ENCODE measurements around the gene PPP1R15B. TPM values are rescaled to one million over a fixed set of nuclear protein-coding genes. Genes with fewer than 3 reads are reported as not detected.

The PPP1R15B gene
- total and polyA plus RNA-seq, 3 donors from 2014 or later, result 22.5 to 42.0 (median 40.1) TPM

- H3K27ac ChIP-seq, result peak overlapping the region; percentile 98 to 99
- intact Hi-C loops (cut with DNase I; ENCODE audit: low total_unique reads), result no loop called here
- no peaks in the 10 kb centered on the region for H3K36me3 ChIP-seq (ENCODE audit: low read depth, missing control alignments)
- peak overlapping the region; percentile 77 to 92 for H3K4me3 ChIP-seq
- no peak for DNase-seq
- H3K27me3 ChIP-seq, result no peaks in the 10 kb centered on the region
- no peaks in the 10 kb centered on the region for H3K9me3 ChIP-seq
- H3K4me1 ChIP-seq, result no peaks in the 10 kb centered on the region
- WGBS, 2 donors, result 1% methylated on average over 8 to 10 of the region's 10 CpGs
- TF ChIP-seq POLR2A (IDR thresholded peaks at IDR 0.05) (no peak), CTCF (IDR thresholded peaks at IDR 0.05) (no peak)
Observed at GRCh38 chr1:204409836-204410687, 1.6 kb downstream of the PPP1R15B start.

- no peaks in the 10 kb centered on the region for H3K27me3 ChIP-seq
- WGBS, 2 donors, result 0% methylated on average over 3 of the region's 3 CpGs
- no peaks in the 10 kb centered on the region for H3K9me3 ChIP-seq
- DNase-seq, result no peak
- H3K36me3 ChIP-seq (ENCODE audit: low read depth, missing control alignments), result no peaks in the 10 kb centered on the region
- intact Hi-C loops (cut with DNase I; ENCODE audit: low total_unique reads), result no loop called here
- peak overlapping the region; percentile 40 to 99 for H3K27ac ChIP-seq
- no peaks in the 10 kb centered on the region for H3K4me1 ChIP-seq
- no peak for TF ChIP-seq CTCF (IDR thresholded peaks at IDR 0.05)
- TF ChIP-seq POLR2A (IDR thresholded peaks at IDR 0.05), result no peak
- peak overlapping the region; percentile 77 to 92 for H3K4me3 ChIP-seq
Observed at GRCh38 chr1:204409123-204409522, 2.5 kb downstream of the PPP1R15B start.

- no peak for TF ChIP-seq CTCF (IDR thresholded peaks at IDR 0.05)
- no peak for TF ChIP-seq POLR2A (IDR thresholded peaks at IDR 0.05)
- Histone ChIP-seq H3K27ac (peak overlapping the region in 1 of 2 donors; percentile 99), H3K4me1 (no peaks in the 10 kb centered on the region), H3K4me3 (peak overlapping the region; percentile 77 to 92), H3K27me3 (no peaks in the 10 kb centered on the region), H3K36me3 (ENCODE audit: low read depth, missing control alignments) (no peaks in the 10 kb centered on the region), H3K9me3 (no peaks in the 10 kb centered on the region)
- no peak for DNase-seq
- intact Hi-C loops (cut with DNase I; ENCODE audit: low total_unique reads), result no loop called here
- 0 to 5% methylated on average over 1 of the region's 1 CpG for WGBS, 2 donors
Observed at GRCh38 chr1:204408602-204409001, 3.0 kb downstream of the PPP1R15B start.

- WGBS, 2 donors, result 4 to 8% methylated on average over 2 of the region's 2 CpGs
- Histone ChIP-seq H3K9me3 (no peaks in the 10 kb centered on the region), H3K4me1 (no peaks in the 10 kb centered on the region), H3K36me3 (ENCODE audit: low read depth, missing control alignments) (no peaks in the 10 kb centered on the region), H3K4me3 (peak overlapping the region; percentile 77 to 92), H3K27me3 (no peaks in the 10 kb centered on the region), H3K27ac (peak overlapping the region; percentile 18 to 99)
- TF ChIP-seq CTCF (IDR thresholded peaks at IDR 0.05), result no peak
- no peak for TF ChIP-seq POLR2A (IDR thresholded peaks at IDR 0.05)
- intact Hi-C loops (cut with DNase I; ENCODE audit: low total_unique reads), result no loop called here
- DNase-seq, result peak; percentile 91
Observed at GRCh38 chr1:204408074-204408507, 3.5 kb downstream of the PPP1R15B start.

Measured in testis (tissue), 3 donors.